Ecto neural progenitor cell (in vitro differentiated cells): Measurements from ENCODE around the gene C1R.

Experiments
- DNase-seq: peaks from one replicate; pipeline ENCODE4 v3.0.0-alpha.2; 2018; ENCODE audit warnings: low spot score

Gene C1R

DNA sequence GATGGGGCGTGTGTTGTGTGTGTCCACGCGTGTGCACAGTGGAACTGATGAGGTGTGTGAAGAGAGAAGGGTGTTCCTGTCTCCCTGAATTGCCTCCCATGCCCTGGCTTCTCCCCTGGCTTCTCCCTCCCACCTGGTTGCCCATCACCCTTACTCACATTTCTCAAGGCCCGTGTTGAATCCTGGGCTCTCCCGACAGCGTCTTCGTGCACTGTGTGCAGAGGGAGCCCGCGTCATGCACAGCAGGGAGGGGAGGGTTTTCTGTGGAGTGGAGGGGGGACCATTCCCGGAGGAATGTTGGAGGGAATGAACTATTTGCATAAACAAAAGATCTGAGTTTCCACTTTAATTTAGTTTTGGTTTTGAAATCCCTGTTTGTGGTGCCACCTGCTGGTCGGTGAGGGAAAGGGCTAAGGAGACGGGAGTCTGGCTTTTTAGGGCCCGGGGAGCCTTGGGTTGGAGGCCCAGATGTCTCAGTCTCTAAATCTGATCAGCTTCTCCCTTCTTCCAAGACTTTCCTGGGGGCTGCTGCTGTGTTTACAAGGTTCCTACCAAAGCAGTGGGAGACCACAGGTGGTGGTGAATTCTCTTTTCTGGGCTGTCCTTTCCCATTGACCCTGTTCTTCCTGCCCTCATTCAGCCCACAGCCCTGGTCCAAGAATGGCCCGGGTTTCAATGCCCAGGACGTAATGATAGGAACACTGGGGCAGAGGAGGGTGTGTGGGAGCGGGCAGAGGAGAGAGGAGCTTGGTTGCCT is at the start of gene C1R:
Gene C1R (minus strand): TSS at position 217 of the 757 bp plus-strand sequence. CDS start 57 bp downstream, at position 160.
- peak; percentile 80 for DNase-seq

DNA sequence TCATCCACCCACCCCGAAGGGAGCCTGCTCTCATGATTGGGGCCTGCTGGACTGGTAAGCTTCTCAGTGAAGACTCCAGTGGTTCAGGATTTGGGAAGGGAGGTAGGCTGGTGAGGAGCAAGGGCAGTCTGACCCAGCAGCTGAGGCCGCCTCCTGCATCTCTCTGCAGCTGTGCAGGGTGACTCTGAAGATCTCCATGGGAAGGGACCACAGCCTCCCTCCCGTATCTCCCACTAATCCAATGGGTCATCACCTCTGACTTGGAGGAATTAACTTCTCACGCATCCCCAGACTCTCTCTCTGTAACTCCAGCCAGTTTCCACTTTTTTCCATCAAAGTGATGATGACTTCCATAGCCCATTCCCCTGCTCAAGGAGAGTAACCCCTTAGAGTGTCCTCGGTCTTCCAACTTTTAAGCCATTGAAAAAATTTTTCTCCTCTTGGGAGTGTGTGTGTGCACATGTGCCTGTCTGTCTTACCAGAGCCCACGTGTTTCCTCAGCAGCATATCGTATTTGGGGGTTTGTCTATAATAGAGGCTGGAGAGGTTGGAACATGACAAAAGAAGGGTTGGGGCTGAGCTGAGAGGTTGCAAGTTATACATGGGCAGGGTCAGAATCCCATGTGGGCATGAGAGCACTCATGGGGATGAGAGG is 49.2 kb upstream of the C1R start:
- no peak for DNase-seq

DNA sequence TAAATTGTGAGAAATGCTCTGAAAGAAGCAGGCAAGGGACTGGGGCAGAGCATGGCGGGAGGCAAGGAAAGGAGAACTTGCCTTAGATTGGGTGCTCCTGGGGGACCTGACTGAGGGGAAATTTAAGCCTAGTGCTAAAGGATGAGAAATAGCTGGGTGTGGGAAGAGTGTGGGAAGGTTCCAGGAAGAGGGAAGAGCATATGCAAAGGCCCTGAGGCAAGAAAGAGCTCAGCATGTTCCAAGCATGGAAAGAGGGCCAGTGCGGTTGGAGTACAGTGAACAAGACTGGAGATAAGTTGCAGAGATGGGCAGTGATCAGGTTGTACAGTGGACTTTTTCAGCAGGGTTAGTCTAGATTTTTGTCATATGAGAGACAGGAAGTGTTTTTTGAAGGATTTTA is 47.0 kb upstream of the C1R start:
- no peak for DNase-seq

DNA sequence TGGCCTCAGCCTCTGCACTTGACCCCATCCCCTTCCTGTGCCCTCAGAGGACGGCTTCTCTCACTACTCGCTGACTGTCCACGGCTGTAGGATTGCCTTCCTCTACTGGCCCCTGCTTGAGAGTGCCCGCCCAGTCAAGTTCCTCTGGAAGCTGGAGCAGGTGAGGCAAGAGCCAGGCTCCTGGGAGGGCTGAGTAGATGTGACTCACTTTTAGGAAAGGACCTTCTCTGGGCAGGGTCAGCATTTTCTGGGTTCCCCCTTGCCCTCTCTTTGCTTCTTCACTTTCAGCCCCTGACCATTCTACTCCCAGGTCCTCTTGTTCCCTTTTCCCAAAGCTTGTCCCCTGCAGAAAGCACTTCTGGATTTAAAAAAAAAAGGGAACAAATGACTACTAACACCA is 45.7 kb upstream of the C1R start:
- no peak for DNase-seq

DNA sequence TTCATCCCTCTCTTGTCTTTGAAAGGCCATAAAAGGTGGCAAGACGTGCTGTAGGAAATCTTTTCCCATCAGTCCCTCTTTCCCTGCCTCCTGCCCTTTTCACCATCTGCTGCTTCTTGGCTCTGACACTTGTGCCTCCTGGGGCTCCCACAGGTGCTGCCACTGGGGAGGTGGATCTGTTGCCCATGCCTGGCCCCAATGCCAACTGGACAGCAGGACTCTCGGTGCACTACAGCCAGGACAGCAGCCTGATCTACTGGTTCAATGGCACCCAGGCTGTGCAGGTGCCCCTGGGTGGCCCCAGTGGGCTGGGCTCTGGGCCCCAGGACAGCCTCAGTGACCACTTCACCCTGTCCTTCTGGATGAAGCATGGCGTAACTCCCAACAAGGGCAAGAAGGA is 44.4 kb upstream of the C1R start:
- no peak for DNase-seq

DNA sequence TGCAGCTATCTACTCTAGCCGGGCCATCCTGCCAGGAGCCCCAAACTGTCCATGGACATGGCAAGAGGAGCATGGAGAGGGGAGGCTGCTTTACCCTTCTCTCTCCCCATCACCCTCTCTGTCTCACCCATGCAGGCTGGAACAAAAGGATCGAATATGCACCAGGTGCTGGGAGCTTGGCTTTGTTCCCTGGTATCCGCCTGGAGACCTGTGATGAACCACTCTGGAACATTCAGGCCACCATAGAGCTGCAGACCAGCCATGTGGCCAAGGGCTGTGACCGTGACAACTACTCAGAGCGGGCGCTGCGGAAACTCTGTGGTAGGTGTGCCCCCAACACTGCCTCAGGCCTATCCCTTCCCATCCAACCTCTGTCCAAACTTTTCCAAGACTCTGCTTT is 43.8 kb upstream of the C1R start:
- no peak for DNase-seq

DNA sequence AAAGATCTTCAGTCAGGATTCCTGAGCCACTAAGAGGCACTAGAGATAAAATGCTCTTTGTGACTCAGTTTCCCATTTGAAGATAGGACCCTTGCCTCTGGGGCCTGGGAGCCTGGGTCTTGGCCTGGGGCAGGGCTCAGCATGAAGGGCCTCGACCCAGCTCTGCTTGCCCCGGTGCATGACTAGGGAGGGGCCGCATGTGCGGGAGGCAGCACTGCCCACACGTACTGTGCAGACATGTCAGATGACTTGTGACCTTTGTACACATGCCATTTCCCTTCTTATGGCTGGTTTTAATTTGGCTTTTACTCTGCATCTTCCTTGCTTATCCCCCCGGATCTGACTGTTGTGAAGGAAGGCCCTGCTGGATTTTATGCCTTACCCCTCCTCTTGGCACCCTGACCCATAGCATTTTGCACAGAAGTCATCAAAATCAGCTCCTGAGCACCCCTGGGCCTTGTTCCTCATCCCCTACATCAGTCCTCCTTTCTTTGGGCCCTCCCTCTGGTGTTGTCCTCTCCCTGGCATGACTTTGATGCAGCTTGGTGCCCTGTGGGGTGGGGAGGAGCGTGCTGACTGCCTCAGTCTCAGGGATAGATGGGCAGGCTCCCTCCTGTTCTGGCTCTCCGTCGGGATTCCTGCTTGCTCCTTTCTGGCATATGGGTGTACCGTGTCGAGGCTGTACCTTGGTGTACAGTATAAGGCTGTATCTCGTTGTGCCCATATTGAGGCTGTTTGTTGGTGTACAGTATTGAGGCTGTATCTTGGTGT is 42.3 kb upstream of the C1R start:
- no peak for DNase-seq

DNA sequence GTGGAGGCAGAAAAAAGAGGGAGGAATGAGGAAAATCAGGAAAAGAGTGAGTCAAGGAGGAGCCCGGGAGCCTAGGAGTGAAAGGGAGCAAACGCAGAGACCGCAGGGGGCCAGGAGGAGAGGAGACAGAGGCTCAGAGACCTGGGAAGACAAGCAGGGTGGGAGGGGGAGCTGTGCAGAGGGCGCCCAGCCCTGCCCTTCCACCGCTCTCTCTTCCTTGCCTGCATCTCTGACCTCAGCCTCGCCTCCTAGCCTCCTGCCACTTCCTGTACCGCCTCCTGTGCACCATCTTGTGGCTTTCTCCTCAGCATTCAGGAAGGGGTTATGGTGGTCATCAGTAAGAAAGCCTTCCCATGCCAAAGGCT is 39.2 kb upstream of the C1R start:
- no peak for DNase-seq

DNA sequence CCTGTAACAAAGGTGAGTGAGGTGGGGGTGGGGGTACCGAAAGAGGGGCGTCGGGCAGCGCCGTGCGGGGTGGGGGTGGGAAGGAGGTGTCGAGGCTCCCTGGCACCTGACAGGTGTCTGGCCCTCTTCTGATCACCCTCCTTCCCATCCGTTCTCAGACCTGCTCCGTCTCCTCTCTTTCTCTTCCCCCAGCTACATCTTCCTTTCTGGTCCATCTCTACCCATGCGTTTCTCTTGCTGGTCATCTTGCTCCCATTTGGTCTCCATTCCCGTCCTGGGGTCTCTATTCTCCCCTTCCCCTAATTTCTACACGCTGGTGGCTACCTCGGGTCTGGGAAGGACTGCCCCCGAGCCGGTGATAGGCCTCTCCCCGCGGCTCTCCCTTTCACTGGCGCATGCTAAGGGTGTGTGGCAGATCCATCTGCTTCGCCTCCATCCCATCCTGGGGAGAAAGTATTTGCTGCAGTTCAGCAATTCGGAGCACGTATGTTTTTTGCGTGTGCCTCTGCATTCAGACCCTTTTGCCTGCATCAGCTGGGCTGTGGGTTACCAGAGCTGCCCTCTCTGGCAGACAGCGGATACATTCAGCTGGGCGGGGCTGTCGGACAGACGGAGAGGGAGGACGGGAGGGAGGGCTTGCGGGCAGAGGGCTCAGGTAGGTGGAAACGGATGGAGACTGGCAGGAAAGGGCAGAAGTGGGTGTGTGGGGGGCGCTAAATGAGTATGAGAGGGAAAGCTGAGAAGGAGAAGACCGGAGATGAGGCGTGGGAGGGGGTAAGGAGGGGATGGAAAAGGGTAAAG is 38.7 kb upstream of the C1R start:
- DNase-seq: peak; percentile 81

DNA sequence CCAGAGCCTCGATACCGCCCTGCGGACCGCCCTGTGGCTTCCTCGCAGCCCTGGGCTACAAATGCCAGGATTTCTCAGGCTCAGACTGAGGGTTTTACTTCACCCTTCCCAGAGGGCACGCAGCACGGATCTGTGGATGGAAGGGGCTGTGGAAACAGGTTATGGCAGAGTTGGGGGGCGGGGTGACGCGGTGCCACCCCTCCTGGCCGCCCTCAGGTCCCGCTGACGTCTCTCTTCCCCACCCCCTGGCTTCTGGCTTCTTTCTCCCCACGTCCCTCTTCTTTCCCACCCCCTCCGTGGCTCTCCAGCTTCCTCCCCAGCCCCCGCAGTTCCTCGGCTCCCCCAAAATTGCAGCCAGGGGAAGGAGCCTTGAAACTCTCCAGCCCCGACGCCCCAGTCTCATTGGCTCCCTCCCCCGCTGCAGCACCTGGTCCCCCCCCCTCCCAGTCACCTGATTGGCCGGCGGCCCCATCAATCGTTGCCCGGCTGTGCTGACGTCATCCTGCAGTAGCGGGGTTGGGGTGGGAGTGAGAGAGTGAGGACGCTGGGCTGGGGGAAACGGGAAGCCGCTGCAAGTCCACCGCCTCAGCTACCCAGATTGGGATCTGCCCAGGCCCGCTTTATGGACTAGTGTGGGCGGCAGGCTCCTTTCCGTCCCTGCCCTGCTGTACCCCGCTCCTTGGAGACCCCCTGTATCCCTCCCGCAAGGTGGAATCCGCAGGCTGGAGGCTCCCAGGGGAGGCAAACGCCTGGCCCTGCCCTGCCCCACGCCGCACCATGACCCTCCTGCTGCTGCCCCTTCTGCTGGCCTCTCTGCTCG is 37.8 kb upstream of the C1R start, which contains the start of gene CLSTN3:
Gene CLSTN3 (plus strand): TSS at position 500 of the 820 bp plus-strand sequence. CDS start 278 bp downstream, at position 778.
- DNase-seq: peak; percentile 96

DNA sequence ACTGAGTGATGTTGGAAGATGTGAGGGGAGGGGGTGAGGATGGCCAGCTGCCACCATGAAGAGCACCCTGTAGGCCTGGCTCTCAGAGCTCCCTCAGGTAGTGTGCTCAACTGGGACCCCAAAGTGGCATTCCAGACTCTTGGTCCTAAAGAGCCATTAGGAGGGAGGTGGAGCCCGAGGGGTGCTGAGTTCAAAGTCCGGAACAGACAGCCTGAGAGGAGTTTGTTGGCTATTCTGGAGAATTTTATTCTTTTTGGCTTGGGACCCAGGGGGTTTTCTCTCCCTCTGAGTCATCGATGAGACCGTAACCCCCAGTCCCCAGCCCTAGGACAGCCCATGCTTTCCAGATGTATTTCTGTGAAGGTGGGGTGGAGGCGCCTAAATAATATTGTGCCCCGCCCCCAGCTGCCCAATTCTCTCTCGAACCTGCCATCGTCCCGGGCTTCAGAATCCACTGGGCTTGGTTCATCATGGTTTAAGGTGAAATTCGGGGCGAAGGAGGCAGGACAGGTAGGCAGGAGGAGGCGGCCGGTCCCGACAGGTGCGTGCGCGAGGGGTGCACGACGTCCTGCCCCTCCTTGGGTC is 37.1 kb upstream of the C1R start:
- no peak for DNase-seq

DNA sequence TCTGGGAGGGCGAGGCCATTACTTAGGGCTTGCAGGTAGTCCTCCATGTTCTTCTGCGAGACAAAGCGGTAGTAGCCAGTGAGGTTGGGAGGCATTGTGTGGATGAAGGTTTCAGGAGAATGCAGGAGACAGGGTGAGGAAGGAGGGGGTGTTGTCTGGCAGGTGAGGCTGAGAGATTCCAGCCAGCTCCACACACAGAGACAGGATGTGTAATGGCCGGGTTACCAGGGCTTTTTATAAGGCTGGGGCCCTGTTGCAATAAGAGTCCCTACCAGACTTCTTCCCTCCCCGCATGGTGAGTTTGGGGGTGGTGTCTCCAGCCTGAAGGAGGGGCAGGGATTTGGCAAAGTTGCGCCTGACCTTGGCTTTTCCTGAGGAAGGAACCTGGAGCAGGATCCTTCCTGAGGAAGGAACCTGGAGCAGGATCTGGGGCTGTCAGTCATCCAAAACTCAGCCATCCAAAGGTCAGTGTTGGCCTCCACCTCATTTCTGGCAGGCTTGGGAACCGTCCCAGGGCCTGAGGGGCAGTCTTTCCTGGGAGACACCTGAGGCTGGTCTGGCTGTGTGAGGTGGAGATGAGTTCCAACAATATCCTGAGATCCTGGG is 36.5 kb upstream of the C1R start, which contains the start of gene RBP5:
Gene RBP5 (minus strand): TSS at position 209 of the 606 bp plus-strand sequence. CDS start 114 bp downstream, at position 95.
- DNase-seq: no peak

DNA sequence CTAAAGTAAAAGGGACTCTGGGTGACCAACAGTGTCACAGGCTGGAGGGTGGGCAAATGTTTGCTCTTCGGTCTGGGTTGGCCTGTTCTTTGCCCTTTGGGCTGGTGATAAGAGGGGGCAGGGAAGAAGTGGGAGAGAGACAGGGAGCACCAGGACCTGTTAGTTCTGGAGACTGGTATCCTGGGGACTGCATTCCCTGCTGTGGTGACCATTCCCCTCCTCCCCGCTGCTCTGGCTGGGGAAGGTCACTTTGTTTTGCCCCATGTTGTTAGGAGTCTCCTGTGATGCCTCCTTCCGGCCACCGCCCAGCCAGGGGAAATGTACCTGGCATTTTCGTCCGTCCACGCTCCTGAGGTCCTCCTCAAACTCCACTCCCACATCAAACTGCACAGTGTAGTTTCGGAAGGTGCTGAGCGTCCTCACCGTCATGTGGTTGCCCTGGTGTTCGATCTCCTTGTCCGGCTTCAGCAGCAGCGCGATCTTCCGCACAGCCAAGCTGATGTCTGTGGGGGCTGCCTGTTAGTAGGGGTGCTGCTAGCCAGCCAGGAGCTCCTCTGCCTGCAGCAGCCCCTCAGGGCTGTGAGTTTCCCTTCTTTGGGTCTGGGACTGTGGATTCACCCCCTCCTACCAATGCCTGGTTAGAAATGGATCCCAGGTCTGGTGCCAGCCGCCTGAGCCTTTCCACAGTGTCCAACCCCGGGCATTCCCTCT is 35.8 kb upstream of the C1R start:
- no peak for DNase-seq

DNA sequence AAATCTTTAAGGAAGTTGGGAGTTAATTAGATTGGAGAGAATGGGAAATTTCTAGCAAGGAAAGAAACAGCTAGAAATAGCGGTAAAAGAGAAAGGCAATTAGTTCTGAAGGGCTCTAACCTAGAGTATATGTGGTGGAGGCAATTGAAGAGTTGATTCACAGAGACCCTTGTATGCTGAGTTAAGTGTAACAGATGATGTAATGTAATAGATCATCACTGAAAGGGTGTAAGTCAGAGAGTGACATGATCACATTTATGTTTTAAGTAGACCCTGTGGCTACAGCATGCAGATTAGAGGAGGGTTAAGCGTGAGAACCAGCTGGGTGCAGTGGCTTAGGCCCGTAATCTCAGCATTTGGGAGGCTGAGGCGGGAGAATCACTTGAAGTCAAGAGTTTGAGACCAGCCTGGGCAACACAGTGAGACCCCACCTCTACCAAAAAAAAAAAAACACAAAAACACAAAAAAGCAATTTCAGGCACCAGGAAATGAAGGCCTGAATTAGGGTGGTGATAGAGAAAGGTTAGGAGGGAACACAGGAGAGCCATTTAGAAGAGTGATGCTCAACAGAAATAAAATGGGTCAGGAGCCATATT is 33.5 kb upstream of the C1R start:
- DNase-seq: no peak

DNA sequence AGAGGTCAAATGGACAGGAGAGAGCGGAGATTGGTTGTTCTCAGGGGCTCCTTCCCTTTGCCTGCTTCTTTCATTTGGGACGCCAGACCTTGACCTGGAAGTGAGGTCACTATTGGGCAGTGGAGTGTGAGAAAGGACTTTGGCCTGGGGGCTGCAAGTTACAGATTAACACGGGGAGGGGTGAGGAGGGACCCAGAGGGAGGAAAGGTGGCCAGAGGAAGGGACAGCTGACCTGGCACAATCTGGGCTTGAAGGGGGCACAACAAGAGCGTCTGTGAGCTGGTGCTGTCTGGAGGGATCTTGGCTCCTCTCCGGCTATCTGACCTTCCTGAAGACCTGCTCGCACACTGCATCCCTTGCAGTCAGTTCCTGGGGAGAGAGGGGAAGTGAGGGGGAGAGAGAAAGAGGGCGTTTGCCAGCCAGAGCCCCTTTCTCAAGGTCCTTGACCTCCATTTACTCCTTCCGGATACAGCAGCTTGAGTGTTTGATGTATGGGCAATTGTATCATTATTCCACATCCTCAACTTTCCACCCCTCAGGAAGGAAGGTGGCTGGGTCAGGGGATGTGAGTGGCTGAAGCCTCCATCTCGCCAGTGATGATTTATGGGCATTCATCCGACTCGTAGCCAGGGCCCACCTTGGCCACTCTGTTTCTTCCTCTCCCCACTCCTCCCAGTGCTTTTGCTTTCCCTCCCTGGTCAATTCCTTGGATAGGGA is 31.7 kb upstream of the C1R start:
- DNase-seq: no peak

DNA sequence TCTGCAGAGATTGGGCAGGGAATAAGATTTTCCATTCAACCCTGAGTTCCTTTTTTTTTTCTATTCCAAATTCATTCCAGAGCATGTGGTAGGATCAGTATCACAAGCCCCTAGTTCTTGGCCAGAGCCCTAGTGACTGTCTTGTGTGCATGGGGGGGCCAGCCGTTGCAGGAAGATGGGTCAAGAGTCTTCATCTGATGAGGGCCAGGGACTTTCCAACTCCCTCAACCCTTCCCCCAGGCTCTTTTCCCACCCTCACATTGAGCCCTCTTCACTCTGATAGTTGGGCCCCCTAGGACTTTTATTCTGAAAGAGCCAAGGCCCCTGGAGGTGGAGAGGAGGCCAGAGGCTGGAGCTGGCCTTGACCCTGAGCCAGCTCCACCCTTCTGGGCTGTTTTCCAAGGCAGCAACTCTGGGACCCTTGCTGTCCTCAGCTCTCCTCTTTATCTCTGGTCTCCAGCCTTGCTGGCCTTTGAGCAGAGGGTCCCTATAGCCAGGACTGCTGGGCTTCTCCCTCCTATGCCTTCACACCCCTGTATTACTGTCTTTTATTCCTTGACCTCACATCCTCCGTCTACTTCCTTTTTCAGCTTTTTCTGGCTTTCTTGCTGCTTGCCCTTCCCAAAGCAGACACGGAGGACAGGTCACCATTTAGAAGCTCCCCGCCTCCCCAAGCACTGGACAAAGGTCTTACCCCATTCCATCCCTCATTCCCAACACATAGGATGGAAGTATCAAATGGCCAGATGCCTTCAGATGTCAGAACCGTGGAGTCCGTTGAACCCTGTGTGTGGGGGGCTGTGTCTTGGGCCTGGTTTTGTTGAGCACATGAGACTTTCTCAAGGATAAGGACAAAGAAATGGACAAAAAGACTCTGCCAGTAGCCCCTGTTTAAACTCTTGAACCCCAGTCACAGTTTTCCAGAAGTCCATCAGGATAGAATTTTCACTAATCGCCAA is 30.8 kb upstream of the C1R start:
- DNase-seq: no peak

DNA sequence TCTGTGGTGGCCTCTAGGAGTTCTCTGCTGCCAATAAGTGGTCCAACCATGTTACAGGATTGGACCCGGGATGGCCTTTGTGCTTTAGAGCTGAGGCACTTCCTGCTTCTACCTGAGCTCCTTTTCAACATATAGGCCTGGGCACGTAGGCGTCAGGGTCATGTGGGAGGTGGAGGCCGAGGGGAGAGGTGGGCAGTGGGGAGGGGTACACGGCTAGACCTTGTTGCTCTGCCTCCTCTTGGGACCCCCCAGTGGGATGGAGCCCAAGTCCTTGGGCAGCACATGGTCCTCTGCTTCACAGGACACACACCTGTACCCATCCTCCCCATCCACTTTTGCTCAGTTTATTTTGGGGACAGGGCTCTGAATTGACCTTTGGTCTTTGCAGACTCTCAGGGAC is 29.1 kb upstream of the C1R start:
- DNase-seq: no peak
